Naive thymus-derived CD8-positive, alpha-beta T cell (primary cell): Measurements from ENCODE around the gene EXOC3. TPM values are rescaled to one million over a fixed set of nuclear protein-coding genes. Genes with fewer than 3 reads are reported as not detected.
"Not testable (repeated sequence)": the region's sequence is repeated elsewhere in the genome, so short reads cannot be mapped to it uniquely, and the experiment has no call there.

Experiments used
- ATAC-seq, 2 donors: fragments of 150-1000 bp; cut with Tn5 transposase in 1 of 2; sonication (Bioruptor Pico), chemical (Tn5 transposase) in 1 of 2; 1 replicate in 1 of 2; 2 replicates in 1 of 2; pipeline ENCODE4 v1.10.0; 2021; ENCODE audit warnings: mild to moderate bottlenecking in 2 of 2, moderate library complexity in 2 of 2
- POLR2A ChIA-PET: fragments of 350-600 bp; sonication (Branson Sonifier 250); formaldehyde crosslinking; loops from one replicate; lab custom pipeline; 2021; ENCODE audit warnings: antibody characterized with exemption; lab: Charles Lee
- DNase-seq, 10 donors: peaks; one replicate each; pipeline versions ENCODE4 v3.0.0 to v3.0.0-alpha.2; 2020 to 2022
- H3K27ac Mint-ChIP-seq, 10 donors: one replicate each; pipeline ENCODE4 v1.8.0; 2020 to 2022; ENCODE audit warnings: mild to moderate bottlenecking in 10 of 10, mixed read lengths in 10 of 10, moderate library complexity in 4 of 10, inconsistent platforms in 1 of 10
- H3K27me3 Mint-ChIP-seq, 5 donors: one replicate each; pipeline ENCODE4 v1.8.0; 2021 to 2022; ENCODE audit warnings: mixed read lengths in 5 of 5
- H3K36me3 Mint-ChIP-seq, 3 donors: one replicate each; pipeline ENCODE4 v1.8.0; 2020 to 2022; ENCODE audit warnings: mixed read lengths in 3 of 3, mild to moderate bottlenecking in 2 of 3, inconsistent platforms in 1 of 3
- H3K4me1 Mint-ChIP-seq, 4 donors: one replicate each; pipeline ENCODE4 v1.8.0; 2021 to 2022; ENCODE audit warnings: mixed read lengths in 4 of 4
- H3K4me3 Mint-ChIP-seq, 10 donors: one replicate each; pipeline ENCODE4 v1.8.0; 2020 to 2022; ENCODE audit warnings: mild to moderate bottlenecking in 10 of 10, mixed read lengths in 10 of 10, moderate library complexity in 6 of 10, inconsistent platforms in 1 of 10
- H3K9me3 Mint-ChIP-seq, 9 donors: one replicate each; pipeline ENCODE4 v1.8.0; 2020 to 2022; ENCODE audit warnings: mixed read lengths in 9 of 9, mild to moderate bottlenecking in 3 of 9, inconsistent platforms in 1 of 9, moderate library complexity in 1 of 9
- polyA plus RNA-seq, 3 donors: library from polyadenylated mRNA; unstranded; fragments of 300-500 nt; fragmentation: Illumina TruSeq; gene quantifications; one replicate each; pipeline ENCODE4 v1.2.3, GENCODE V29; 2021
- total RNA-seq, 8 experiments: library from RNA in 2 of 8; stranded (reverse) in 2 of 8; gene quantifications; one replicate each; pipeline ENCODE4 v1.2.3 and lab custom pipeline; 2021 to 2026

EXOC3 gene
- total and polyA plus RNA-seq, 5 experiments from 2014 or later: 29.7 to 99.5 (median 57.1) TPM

DNA sequence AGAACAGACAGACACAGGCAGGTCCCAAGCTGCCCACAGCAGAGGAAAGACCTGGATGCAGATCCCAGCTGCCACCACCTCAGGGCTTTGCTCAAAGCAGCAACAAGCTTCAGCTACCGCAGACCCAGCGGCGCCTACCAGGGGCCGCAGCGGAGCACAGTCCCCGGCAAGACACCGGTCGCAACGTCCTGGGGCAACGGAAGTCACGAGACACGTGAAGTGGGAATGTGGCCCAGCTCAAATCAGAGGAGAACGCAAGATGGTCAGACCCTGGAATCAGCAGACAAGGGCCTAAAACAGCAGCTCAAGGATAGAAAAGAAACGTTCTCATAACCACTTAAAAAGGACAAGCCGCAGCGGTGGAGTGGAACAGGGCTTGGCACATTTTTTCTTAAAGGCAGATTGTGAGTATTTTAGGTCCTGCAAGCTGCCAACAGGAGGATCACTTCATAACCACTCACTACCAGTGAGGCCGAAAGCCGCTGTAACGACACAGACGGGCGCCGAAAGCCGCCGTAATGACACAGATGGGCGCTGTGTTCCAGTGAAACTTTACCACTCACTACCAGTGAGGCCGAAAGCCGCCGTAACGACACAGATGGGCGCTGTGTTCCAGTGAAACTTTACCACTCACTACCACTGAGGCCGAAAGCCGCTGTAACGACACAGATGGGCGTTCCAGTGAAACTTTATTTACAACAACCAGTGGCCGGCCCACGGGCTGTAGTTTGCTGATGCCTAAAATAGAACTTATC is 59.5 kb downstream of the EXOC3 start:
- ATAC-seq (no peak), DNase-seq (no peak)
- POLR2A ChIA-PET: no interaction called here
- Mint-ChIP-seq H3K27me3 (peaks cover 6 to 46% (median 14%) of the 10 kb centered on the region in 5 donors), H3K4me1 (peaks cover 0 to 9% (median 3%) of the 10 kb centered on the region in 4 donors), H3K9me3 (no peaks in the 10 kb centered on the region), H3K27ac (peak overlapping the region in 1 of 10 donors; percentile 40), H3K4me3 (peak overlapping the region in 7 of 10 donors; percentile 26 to 64 (median 48)), H3K36me3 (no peaks in the 10 kb centered on the region)

- POLR2A ChIA-PET: no interaction called here
- no peak for ATAC-seq
- H3K36me3 Mint-ChIP-seq: no peaks in the 10 kb centered on the region
Observed at GRCh38 chr5:504326-505154, 61.6 kb downstream of the EXOC3 start.

DNA sequence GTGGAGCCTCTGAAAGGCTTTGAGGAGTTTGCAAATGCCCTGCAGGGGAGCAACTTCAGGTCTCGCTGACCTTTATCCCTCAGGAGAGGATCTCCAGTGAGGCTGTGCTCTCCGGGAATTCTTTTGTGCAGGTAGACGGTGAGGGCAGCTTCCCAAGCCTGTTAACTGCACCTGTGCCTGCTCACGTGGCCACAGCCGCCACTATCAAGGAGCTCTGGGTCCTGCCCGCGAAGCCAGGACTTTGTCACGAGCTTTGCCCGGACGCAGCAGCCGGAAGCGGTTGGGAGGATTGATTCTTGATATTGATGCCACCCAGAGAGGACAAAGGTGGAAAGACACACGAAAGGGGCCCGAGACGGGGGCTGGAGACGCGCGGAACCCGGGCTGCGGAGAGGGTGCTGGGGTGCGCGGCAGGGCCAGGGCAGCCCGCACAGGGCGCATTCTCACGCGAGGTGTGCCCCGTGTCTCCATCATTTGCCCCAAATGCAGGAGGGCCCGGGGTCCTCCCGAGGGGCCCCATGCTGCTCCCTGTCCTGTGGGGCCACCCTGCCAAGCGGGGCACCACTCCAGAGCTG is 63.1 kb downstream of the EXOC3 start:
- Mint-ChIP-seq H3K27me3 (peaks cover 1 to 21% (median 7%) of the 10 kb centered on the region in 5 donors), H3K4me3 (no peak overlapping the region), H3K36me3 (no peaks in the 10 kb centered on the region), H3K4me1 (peaks cover 0 to 8% (median 3%) of the 10 kb centered on the region in 4 donors), H3K27ac (peak overlapping the region in 1 of 10 donors; percentile 52), H3K9me3 (no peaks in the 10 kb centered on the region)
- no peak for DNase-seq
- ATAC-seq: no peak
- POLR2A ChIA-PET: no interaction called here

More at GRCh38 chr5:504326-505154, 61.6 kb downstream of the EXOC3 start:
- Mint-ChIP-seq H3K9me3 (no peaks in the 10 kb centered on the region), H3K4me1 (peaks cover 0 to 9% (median 3%) of the 10 kb centered on the region in 4 donors), H3K27ac (no peak overlapping the region), H3K4me3 (no peak overlapping the region), H3K27me3 (peaks cover 1 to 33% (median 12%) of the 10 kb centered on the region in 5 donors)
- no peak for DNase-seq

DNA sequence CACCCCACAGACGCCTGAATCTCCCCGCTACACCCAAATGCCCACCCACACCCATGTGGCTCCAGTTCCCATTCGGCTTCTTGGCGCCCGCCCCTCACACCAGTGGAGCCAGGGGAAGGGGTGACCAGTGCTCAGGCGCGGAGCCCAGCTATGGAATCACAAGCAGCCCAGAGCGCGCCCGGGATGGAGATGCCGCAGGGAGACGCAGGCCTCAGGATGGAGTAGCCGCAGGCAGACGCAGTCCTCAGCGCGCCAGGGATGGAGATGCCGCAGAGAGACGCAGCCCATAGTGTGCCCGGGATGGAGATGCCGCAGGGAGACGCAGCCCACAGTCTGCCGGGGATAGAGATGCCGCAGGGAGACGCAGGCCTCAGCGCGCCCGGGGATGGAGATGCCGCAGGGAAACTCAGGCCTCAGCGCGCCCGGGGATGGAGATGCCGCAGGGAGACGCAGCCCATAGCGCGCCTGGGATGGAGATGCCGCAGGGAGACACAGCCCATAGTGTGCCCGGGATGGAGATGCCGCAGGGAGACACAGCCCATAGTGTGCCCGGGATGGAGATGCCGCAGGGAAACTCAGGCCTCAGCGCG is 65.1 kb downstream of the EXOC3 start:
- ATAC-seq, H3K27me3 Mint-ChIP-seq, POLR2A ChIA-PET, H3K27ac Mint-ChIP-seq, DNase-seq, H3K9me3 Mint-ChIP-seq, H3K36me3 Mint-ChIP-seq, H3K4me3 Mint-ChIP-seq, H3K4me1 Mint-ChIP-seq: not testable (repeated sequence)

GRCh38 chr5:509611-510185 is 66.7 kb downstream of the EXOC3 start:
- POLR2A ChIA-PET: no interaction called here
- ATAC-seq: no peak

GRCh38 chr5:510521-510920 is 67.5 kb downstream of the EXOC3 start:
- POLR2A ChIA-PET: no interaction called here
- Mint-ChIP-seq H3K9me3 (no peaks in the 10 kb centered on the region), H3K27me3 (peaks cover 0 to 11% (median 3%) of the 10 kb centered on the region in 5 donors), H3K4me3 (no peak overlapping the region), H3K4me1 (no peaks in the 10 kb centered on the region), H3K36me3 (no peaks in the 10 kb centered on the region), H3K27ac (peak overlapping the region in 1 of 10 donors; percentile 53)
- ATAC-seq: no peak
- DNase-seq: no peak

More at GRCh38 chr5:509611-510185, 66.7 kb downstream of the EXOC3 start:
- Mint-ChIP-seq H3K4me3 (no peak overlapping the region), H3K4me1 (no peaks in the 10 kb centered on the region), H3K9me3 (no peaks in the 10 kb centered on the region), H3K27me3 (peaks cover 0 to 4% (median 0%) of the 10 kb centered on the region in 5 donors), H3K36me3 (no peaks in the 10 kb centered on the region), H3K27ac (peak overlapping the region in 1 of 10 donors; percentile 59)
- DNase-seq: no peak

GRCh38 chr5:511476-511875 is 68.5 kb downstream of the EXOC3 start:
- DNase-seq (no peak), ATAC-seq (no peak)
- peaks cover 0 to 18% (median 10%) of the 10 kb centered on the region in 5 donors for H3K27me3 Mint-ChIP-seq
- no peak overlapping the region for H3K4me3 Mint-ChIP-seq
- H3K9me3 Mint-ChIP-seq: no peaks in the 10 kb centered on the region
- POLR2A ChIA-PET: no interaction called here
- no peaks in the 10 kb centered on the region for H3K36me3 Mint-ChIP-seq
- H3K4me1 Mint-ChIP-seq: no peaks in the 10 kb centered on the region
- no peak overlapping the region for H3K27ac Mint-ChIP-seq

DNA sequence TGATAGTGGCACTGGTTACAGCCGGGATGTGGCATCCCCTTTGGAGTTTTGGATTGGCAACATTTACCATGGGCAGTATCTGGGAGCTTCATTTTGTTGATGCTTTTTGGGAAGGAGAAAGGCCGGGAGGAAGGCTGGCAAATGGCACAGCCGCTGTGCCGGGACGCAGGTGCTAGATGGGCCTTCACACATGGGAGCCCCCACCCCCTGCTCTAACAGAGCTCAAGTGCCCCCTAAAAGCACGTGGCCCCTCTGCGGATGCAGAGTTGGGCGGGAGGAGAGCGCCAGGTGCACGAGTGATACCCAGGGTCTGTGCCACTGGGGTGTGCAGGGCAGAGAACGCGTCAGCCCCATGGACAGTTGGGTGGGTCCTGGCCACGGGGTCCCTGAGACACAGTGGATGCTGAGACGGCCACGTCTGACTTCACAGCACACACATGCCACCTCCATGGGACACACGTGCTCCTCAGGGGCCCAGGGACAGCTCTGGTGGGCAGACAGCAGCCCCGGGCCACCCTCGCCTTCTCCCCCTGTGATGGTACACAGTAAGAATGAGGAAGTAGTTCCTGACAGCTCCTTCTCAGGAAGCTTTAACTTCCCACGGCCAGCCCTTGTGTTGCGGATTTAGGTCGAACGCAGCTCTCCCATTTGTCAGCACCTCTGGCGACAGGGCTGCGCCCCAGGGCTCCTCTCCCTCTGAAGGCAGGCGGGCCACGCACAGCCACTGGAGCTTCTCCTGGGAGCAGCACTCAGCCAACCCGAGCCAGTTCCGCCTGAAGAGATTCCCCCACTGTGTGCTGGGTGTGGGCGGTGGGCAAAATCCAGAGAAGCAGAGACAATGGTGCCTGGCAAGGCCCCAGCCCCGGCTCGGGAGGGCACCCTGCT is 70.5 kb downstream of the EXOC3 start:
- Mint-ChIP-seq H3K9me3 (peaks cover 0 to 6% (median 0%) of the 10 kb centered on the region in 9 donors), H3K4me1 (no peaks in the 10 kb centered on the region), H3K27me3 (peaks cover 12 to 33% (median 24%) of the 10 kb centered on the region in 5 donors), H3K36me3 (no peaks in the 10 kb centered on the region), H3K4me3 (no peak overlapping the region), H3K27ac (no peak overlapping the region)
- POLR2A ChIA-PET: no interaction called here
- DNase-seq: no peak
- no peak for ATAC-seq

DNA sequence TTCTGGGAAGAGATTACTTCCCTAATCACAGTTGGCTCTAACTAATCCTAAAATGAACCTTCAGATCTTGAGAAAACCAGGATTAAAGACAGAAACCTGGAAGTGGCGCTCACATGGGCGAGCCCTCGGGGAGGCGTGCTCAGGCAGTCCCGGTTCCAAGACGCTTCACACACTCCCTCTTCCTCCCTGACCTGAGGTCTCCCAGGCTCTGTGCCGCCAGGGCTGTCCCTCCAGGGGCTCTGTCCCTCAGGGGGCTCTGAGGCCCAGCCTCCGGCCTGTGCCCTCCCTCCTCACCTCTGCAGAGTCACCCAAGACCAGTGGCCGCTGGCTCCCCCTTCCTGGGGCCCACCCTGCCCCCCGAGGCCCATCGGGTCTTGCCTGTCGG is 71.1 kb downstream of the EXOC3 start:
- Mint-ChIP-seq H3K27ac (no peak overlapping the region), H3K4me3 (no peak overlapping the region), H3K4me1 (no peaks in the 10 kb centered on the region), H3K9me3 (peaks cover 0 to 6% (median 0%) of the 10 kb centered on the region in 9 donors), H3K36me3 (no peaks in the 10 kb centered on the region), H3K27me3 (peaks cover 12 to 37% (median 27%) of the 10 kb centered on the region in 5 donors)
- no peak for DNase-seq
- ATAC-seq: no peak
- POLR2A ChIA-PET: no interaction called here

DNA sequence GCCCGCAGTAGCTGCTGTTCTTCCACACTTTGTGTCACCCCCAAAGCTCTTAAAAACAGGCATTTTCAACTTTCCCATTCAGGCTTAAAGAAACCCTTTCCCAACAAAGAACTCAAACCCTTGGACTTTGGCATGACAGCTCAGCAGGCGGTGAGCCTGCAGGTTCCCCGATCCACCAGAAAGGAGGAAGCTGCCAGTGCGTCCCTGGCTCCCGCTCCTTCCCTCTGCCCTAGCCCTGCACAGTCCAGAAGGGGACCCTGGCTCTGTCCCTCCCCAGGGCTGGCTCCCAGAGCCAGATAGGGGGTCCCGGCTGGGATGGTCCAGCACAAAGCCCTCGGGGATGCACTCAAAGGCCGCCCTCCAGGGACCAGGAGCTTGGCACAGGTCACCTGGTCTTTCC is 71.7 kb downstream of the EXOC3 start:
- H3K36me3 Mint-ChIP-seq: no peaks in the 10 kb centered on the region
- H3K4me1 Mint-ChIP-seq: no peaks in the 10 kb centered on the region
- peaks cover 12 to 40% (median 30%) of the 10 kb centered on the region in 5 donors for H3K27me3 Mint-ChIP-seq
- ATAC-seq: no peak
- H3K4me3 Mint-ChIP-seq: no peak overlapping the region
- H3K27ac Mint-ChIP-seq: no peak overlapping the region
- peaks cover 0 to 6% (median 0%) of the 10 kb centered on the region in 9 donors for H3K9me3 Mint-ChIP-seq
- POLR2A ChIA-PET: no interaction called here
- no peak for DNase-seq

DNA sequence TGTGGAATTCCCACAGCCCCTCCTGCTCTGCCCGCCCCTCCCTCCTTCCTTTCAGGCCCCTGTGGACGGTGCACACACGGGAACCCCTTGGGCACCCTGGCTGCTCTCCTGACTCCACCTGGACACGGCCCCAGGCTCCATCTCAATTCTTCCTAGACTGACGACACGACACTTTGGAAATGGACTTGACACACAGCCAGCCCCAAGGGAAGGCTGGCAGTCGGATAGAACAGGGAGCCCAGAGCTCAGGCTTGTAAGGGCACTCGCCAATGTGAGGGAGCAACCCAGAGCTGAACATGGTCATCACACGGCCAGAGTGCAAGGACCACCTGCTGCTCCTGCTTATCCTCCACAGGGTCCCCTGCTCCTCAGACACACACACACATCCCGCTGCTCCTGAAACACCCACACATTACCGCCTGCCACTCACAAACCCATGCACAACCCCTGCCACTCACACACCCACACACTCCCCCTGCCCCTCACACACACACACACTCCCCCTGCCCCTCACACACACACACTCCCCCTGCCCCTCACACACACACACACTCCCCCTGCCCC is 72.4 kb downstream of the EXOC3 start:
- Mint-ChIP-seq H3K27ac (no peak overlapping the region), H3K9me3 (peaks cover 0 to 6% (median 0%) of the 10 kb centered on the region in 9 donors), H3K36me3 (no peaks in the 10 kb centered on the region), H3K4me1 (no peaks in the 10 kb centered on the region), H3K4me3 (no peak overlapping the region), H3K27me3 (peaks cover 12 to 47% (median 32%) of the 10 kb centered on the region in 5 donors)
- no peak for DNase-seq
- POLR2A ChIA-PET: no interaction called here
- ATAC-seq: no peak
